Fibroblast of the aortic adventitia (primary cell): ENCODE results near the gene BARX2. TPM values are rescaled to one million over a fixed set of nuclear protein-coding genes. Genes with fewer than 3 reads are reported as not detected.
A peak's percentile ranks its signal among the peaks of the same experiment; 100 is the strongest.
"Not testable (repeated sequence)": the region's sequence is repeated elsewhere in the genome, so short reads cannot be mapped to it uniquely, and the experiment has no call there.

ENCODE experiments used
- DNase-seq: peaks from one replicate; pipeline ENCODE4 v3.0.0-alpha.2; 2010; ENCODE audit warnings: low read depth
- H3K4me3 ChIP-seq: 2 replicates; pipeline ENCODE4 v1.5.1; 2011; ENCODE audit warnings: low read depth, mild to moderate bottlenecking, control low read depth, low read length, moderate library complexity
- CTCF ChIP-seq: IDR thresholded peaks from 2 replicates; pipeline ENCODE4 v1.5.1; 2011; ENCODE audit warnings: mild to moderate bottlenecking, low read length, control low read depth, inconsistent platforms; ENCODE audit not compliant: insufficient read depth
- total RNA-seq: library from RNA; depleted of rRNA; stranded (reverse); fragments of >200 nt; gene quantifications from 2 replicates; pipeline ENCODE4 v1.2.3, GENCODE V29; 2012; ENCODE audit warnings: low replicate concordance

Gene BARX2, protein sequence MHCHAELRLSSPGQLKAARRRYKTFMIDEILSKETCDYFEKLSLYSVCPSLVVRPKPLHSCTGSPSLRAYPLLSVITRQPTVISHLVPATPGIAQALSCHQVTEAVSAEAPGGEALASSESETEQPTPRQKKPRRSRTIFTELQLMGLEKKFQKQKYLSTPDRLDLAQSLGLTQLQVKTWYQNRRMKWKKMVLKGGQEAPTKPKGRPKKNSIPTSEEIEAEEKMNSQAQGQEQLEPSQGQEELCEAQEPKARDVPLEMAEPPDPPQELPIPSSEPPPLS
- total RNA-seq, result not detected in 2 replicates

DNA sequence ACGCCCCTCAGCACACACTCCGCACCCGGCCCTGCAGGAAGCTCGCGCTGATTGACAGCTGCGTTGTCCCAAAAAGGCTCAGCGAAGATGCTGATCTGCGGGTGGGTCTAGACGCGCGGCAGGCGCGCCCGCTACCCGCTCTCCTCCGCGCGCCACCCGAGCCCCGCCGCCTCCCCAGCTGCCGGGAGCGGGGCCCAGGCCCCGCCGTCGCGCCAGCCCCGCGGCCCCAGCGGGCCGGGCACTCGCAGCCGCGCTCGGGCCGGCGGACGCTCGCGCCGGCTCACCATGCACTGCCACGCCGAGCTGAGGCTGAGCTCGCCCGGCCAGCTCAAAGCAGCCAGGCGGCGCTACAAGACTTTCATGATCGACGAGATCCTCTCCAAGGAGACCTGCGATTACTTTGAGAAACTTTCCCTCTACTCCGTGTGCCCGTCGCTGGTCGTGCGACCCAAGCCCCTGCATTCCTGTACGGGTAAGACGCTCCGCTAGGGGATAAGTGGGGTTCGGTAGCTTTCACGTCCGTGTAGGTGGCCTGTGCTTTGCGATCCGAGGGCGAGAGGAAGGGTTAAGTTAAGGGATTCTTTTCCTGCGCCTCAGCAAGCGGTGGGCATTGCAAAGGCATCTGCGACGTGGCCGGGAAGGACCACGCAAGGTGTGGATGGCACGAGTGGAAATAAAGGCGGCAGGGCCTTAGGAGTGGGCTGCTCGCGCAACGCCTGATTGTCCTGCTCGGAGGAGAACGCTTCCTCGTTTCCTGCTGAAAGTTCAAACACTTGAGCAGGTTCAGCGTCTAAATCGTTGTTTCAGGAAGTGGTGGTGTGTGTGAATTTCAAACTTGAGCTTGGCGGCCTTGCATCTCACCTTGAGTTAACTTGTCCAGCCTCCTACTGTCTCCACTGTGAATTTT, at the start of gene BARX2:
Gene BARX2 (plus strand): TSS at position 98 of the 907 bp plus-strand sequence. CDS start 188 bp downstream, at position 286.
- peak; percentile 56 for DNase-seq
- no peak within 1 kb of the TSS for H3K4me3 ChIP-seq
- peak; percentile 65 for TF ChIP-seq CTCF

DNA sequence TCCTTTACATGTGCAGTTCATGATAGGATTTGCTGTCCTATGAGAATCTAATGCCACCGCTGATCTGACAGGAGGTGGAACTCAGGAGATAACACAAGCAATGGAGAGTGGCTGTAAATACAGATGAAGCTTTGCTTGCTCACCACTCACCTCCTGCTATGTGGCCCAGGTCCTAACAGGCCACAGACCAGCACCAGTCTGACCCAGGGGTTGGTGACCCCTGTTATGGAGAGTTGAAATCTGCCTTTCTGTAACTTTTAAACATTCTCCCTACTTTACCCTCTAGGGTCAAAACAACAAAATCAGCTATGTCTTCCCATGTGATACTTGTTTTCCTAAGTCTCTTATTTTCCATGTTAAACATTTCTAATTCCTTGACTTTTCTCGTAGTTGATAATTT, 48.7 kb upstream of the BARX2 start:
- TF ChIP-seq CTCF, result no peak
- DNase-seq, result no peak
- H3K4me3 ChIP-seq, result no peak overlapping the region

DNA sequence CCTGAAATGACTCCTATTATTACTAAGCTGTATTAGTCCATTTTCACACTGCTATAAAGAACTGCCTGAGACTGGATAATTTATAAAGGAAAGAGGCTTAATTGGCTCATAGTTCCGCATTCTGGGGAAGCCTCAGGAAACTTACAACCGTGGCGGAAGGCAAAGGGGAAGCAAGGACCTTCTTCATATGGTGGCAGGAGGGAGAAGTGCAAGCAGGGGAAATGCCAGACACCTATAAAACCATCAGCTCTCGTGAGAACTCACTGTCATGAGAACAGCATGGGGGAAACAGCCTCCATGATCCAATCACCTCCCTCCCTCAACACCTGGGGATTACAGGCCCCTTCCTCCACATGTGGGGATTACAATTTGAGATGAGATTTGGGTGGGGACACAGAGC, 47.9 kb upstream of the BARX2 start:
- not testable (repeated sequence) for DNase-seq, H3K4me3 ChIP-seq

- H3K4me3 ChIP-seq, result no peak overlapping the region
- TF ChIP-seq CTCF, result no peak
- DNase-seq, result no peak
These were observed 46.9 kb upstream of the BARX2 start for GRCh38 chr11:129328756-129329155.

- DNase-seq, result peak; percentile 40
- H3K4me3 ChIP-seq, result no peak overlapping the region
- no peak for TF ChIP-seq CTCF
These were observed 44.4 kb upstream of the BARX2 start for GRCh38 chr11:129331217-129331616.

- TF ChIP-seq CTCF, result peak; percentile 94
- DNase-seq, result peak; percentile 71
- H3K4me3 ChIP-seq, result no peak overlapping the region
These were observed 43.8 kb upstream of the BARX2 start for GRCh38 chr11:129331871-129332274.

DNA sequence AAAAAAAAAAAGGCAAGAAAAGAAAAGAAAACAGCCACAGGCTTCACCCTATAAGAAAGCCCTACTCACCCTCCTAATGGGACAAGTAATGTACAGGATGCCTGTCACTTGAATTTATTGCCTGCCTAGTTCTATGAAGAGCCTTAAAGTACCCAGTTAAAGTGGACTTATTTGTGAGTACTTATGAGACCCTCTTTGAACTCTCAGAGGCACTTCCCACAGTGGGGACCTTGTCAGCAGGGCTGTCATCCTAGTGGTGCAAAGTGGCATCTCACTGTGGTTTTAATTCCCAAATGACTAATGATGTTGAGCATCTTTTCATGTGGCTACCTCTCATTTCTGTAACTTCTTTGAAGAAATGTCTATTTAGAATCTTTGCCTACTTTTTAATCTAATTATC, 41.8 kb upstream of the BARX2 start:
- no peak for DNase-seq
- H3K4me3 ChIP-seq, result no peak overlapping the region
- TF ChIP-seq CTCF, result peak; percentile 19

DNA sequence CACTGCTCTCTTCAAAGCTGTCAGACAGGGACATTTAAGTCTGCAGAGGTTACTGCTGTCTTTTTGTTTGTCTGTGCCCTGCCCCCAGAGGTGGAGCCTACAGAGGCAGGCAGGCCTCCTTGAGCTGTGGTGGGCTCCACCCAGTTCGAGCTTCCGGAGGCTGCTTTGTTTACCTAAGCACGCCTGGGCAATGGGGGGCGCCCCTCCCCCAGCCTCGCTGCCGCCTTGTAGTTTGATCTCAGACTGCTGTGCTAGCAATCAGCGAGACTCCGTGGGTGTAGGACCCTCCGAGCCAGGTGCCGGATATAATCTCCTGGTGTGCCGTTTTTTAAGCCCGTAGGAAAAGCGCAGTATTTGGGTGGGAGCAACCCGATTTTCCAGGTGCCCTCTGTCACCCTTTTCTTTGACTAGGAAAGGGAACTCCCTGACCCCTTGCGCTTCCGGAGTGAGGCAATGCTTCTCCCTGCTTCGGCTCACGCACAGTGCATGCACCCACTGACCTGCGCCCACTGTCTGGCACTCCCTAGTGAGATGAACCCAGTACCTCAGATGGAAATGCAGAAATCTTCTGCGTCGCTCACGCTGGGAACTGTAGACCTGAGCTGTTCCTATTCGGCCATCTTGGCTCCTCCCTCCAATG, 31.2 kb upstream of the BARX2 start:
- H3K4me3 ChIP-seq, DNase-seq: not testable (repeated sequence)
